ENCODE measurements around the gene FCHSD2.
"Not testable (repeated sequence)": the region's sequence is repeated elsewhere in the genome, so short reads cannot be mapped to it uniquely, and the experiment has no call there.

The FCHSD2 gene

GRCh38 chr11:72813740-72814285, 328.3 kb downstream of the FCHSD2 start:
- DNase-seq = peak; percentile 82

GRCh38 chr11:72812967-72813739, 329.0 kb downstream of the FCHSD2 start:
- DNase-seq = peak; percentile 78

- DNase-seq = no peak
Measured at GRCh38 chr11:72812604-72812966, 329.5 kb downstream of the FCHSD2 start.

GRCh38 chr11:72811686-72812085, 330.4 kb downstream of the FCHSD2 start:
- DNase-seq = not testable (repeated sequence)

GRCh38 chr11:72808331-72808798, 333.8 kb downstream of the FCHSD2 start:
- no peak for DNase-seq

GRCh38 chr11:72807792-72808191, 334.3 kb downstream of the FCHSD2 start:
- DNase-seq = no peak

GRCh38 chr11:72807021-72807693, 335.0 kb downstream of the FCHSD2 start:
- no peak for DNase-seq

GRCh38 chr11:72806378-72806777, 335.7 kb downstream of the FCHSD2 start:
- DNase-seq = not testable (repeated sequence)

GRCh38 chr11:72805216-72805615, 336.9 kb downstream of the FCHSD2 start:
- peak; percentile 43 for DNase-seq

GRCh38 chr11:72802822-72803221, 339.3 kb downstream of the FCHSD2 start:
- DNase-seq = no peak

GRCh38 chr11:72799441-72799840, 342.7 kb downstream of the FCHSD2 start:
- DNase-seq = no peak

GRCh38 chr11:72798361-72798760, 343.8 kb downstream of the FCHSD2 start:
- DNase-seq = no peak

GRCh38 chr11:72793425-72794367, 348.4 kb downstream of the FCHSD2 start, which contains the start of gene STARD10:
TSS of gene STARD10 (minus strand) at chr11:72794047. CDS start at chr11:72781181, 12,866 bp downstream.
- peak; percentile 95 for DNase-seq

- DNase-seq = no peak
Measured at GRCh38 chr11:72793076-72793424, 349.1 kb downstream of the FCHSD2 start.

GRCh38 chr11:72792437-72793021, 349.6 kb downstream of the FCHSD2 start:
- DNase-seq = no peak

- not testable (repeated sequence) for DNase-seq
Measured at GRCh38 chr11:72791228-72791627, 350.9 kb downstream of the FCHSD2 start.

GRCh38 chr11:72789493-72790131, 352.5 kb downstream of the FCHSD2 start:
- DNase-seq = no peak

- peak; percentile 39 for DNase-seq
Measured at GRCh38 chr11:72788241-72788640, 353.9 kb downstream of the FCHSD2 start.

- DNase-seq = no peak
Measured at GRCh38 chr11:72787216-72788104, 354.7 kb downstream of the FCHSD2 start.

Data from CD4-positive, alpha-beta T cell treated with Interleukin-15 for 1 hour (primary cell).